Measurements from ENCODE around the gene KHSRP.
A peak's percentile ranks its signal among the peaks of the same experiment; 100 is the strongest.
"Not testable (repeated sequence)": the region's sequence is repeated elsewhere in the genome, so short reads cannot be mapped to it uniquely, and the experiment has no call there.

Gene KHSRP

DNA sequence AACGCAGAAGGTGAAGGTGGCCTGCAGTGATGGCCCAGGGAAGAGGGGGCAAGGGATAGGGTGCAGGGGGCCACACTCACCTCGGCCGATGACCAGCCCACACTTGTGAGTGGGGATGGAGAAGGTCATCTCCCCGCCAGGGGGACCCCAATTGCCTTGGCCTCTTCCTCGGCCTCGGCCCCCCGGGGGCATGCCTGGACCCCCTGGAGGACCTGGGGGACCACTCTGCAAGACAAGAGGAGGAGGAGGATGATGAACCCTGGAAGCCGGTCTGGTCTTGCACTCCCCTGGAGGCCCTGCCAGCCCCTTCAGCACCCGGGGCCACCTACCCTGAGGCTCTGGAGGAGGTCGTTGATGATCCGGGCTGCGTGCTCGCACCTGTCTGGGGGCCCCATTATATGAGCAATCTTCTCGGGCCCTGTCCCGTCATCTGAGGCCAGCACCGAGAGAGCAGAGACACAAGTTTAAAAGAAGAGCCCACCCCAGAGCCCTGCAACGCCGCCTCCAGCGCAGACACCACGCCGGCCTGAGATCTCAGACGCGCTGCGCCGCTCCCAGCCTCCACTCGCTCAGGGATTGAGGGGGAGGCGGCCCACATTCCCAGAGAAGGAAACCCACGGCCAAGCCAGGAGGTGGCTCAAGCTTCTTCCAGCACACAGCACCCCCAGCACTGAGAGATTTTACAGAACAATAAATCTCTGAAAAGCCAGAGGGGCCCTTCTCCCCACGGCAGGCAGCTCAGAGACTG, 7.8 kb downstream of the KHSRP start:
- no peak for DNase-seq

- no peak for DNase-seq
These were observed 8.9 kb downstream of the KHSRP start for GRCh38 chr19:6415591-6416190.

- DNase-seq: no peak
These were observed 9.6 kb downstream of the KHSRP start for GRCh38 chr19:6414793-6415590.

DNA sequence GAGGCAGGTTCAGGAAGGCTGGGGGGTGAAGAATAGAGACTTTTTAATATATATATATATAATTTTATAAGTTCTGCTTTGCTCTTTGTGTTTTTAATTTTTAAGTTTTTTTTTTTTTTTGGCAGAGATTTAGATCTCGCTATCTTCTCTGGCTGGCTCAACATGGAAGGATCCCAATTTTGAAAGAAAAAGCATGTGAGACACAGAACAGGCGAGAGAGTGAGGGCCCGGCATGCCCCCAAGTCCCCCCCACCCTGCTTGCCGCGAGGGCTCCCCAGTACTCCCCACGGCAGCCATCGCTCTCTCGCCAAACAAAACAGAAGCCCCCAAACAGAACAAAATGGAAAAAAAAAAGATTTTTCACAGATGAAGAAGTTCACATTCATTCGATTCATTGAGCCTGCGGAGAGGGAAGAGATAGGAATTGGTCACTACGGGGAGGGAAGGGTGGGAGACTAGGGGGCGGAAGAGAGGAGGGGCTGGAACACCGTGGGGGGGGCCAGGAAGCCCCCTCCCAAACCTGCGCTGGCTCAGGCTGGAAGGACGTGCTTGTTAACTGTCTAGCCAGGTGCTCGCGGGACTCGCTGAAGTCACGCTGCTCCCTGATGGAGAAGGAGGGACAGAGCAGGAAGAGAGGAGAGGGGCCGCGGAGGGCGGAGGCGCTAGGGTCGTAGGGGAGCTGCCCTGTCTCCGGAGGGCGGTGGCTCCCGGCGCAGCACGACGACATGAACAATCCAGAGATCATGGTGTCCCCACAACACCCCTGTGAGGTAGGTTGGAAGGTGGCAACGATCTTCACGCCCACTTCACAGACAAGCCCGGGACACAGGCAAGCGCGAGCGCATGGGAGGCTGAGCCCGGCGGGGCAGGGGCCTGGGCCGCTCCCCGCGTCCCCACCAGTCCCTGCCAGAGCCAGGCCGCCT, 10.6 kb downstream of the KHSRP start:
- no peak for DNase-seq

DNA sequence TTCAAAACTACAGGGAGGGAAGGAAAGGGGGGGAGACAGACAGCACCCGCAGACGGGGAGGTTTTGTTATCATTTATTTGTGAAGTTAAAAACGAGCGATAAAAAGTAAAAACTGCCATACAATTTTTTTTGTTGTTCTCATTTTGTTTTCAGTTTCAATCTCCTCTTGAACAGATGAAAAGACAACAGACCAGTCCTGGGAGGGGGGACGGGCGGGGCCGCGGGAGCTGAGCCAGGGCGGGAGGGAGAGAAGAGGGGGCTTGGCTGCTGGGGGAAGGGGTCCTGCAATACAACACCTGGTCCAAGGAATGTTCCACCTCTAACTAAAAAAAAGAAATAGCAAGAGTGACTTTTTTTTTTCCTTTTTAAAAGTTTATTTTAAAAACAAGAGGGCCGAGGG, 11.3 kb downstream of the KHSRP start:
- no peak for DNase-seq

DNA sequence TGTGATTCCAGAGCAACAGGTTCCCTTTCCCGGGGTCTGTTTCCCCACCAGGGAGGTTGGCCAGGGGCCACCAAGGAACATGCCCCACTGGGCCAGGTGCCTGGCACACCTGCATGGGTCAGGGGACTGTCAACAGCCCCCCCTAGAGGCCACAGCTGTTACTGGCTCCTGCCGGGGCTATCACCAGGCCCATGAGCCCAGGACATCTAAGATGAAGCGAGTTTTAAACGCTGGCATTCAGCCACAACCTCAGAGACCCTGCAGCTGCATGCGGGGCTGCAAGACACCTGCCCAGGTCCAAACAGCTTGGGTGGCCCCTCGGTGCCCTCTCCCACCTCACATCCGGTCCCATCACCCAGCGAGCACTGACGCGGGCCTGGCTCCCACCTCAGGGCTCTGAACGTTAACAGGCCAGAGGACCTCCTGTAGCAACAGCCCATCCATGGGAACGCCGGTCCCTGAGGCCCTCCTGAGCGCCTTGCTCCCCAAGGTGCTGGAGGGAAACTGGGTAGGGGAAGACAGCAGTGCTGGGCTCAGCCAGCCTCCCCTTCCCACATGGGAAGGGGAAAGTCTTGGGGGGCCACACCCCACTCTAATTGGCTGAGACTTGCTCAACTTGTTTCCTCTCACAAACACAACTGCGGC, 12.0 kb downstream of the KHSRP start:
- peak in 3 of 5 donors; percentile 27 to 45 (median 36) for DNase-seq

DNA sequence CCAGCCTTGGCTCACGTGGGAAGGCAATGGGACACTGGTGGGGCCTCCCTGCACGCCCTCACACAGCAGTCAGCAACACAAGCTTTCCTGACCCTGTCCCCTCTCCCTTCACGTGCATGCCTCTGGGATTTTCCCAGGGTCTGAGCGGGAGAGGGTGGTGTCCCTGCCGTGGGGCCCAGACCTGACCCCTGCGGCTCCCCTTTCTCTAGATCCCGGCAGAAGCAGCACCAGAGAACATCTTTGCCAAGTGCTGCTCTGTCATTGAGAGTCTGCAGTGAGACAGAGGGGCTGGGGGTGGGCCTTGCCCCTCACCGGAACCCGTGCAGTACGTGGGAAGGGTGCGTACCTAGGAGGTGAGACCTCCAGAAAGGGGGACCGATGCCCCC, 12.6 kb downstream of the KHSRP start:
- no peak for DNase-seq

GRCh38 chr19:6409346-6409745, 15.3 kb downstream of the KHSRP start:
- no peak for DNase-seq

DNA sequence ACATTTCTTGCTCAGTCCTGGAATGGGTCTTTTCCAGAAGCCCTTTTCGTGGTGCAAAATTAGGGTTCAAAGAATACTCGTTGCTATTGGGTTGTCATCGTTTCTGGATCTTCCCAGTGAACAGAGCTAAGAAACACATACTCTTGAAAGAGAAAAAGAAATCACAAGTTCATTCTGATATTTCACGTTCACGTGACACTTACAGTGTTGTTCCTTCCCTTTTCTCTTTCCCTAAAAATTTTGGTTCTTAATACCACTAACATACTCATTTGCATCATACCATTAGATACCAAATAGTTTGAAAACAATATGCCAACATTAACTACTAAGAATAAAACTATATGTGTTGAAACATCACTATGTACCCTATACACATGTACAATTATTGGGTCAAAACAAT, 18.2 kb downstream of the KHSRP start:
- no peak for DNase-seq

DNA sequence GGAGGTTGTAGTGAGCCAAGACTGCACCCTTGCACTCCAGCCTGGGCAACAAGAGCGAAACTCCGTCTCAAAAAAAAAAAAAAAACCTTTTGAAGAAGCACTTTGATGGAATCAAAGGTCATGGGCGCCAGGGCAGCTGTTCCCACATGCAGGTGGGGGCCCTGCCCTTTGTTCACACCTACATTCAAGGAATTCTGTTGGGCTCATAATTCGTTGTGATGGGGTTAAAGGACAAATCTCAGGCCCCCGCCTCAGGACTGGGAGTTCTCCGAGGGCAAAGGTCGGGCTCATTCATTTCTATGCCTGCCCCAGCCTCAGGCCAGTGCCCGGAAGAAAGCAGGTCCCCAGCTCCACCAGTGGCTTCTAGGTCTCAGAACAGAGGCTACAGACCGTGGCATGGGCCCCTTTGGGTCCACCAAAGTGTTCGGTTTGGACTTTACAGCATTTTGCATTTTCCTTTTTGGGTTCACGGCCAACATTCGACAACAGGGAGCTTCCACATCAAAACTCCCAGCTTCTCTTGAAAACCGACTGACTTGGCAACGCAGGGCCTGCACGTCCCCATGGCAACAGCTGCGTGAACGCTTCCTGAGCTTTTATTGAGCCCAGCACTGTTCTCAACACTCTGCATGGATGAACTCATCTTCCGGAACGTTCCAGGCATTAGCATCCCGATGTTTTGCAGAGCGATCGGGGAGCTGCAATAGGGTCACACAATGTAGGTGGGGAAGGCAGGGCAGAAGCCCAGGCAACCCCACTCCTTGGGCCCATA, 21.6 kb downstream of the KHSRP start:
- no peak for DNase-seq

DNA sequence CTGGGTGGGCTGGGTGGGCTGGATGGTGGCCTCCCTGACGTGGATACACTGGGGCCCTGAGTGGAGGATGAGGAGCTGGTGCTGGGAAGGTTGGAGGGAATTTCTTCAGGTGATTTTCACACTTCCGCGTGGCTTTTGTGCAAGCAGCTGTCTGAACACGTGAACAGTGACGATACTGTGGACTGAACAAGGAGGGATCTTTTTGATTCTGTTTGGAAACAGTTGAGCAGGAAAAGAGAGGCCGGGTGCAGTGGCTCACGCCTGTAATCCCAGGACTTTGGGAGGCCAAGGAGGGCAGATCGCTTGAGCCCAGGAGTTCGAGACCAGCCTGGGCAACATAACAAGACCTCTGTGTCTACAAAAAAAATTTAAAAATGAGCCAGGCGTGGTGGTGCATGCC, 22.6 kb downstream of the KHSRP start:
- no peak for DNase-seq

- not testable (repeated sequence) for DNase-seq
These were observed 24.3 kb downstream of the KHSRP start for GRCh38 chr19:6400062-6400944.

- DNase-seq: no peak
These were observed 28.3 kb downstream of the KHSRP start for GRCh38 chr19:6396305-6396704.

DNA sequence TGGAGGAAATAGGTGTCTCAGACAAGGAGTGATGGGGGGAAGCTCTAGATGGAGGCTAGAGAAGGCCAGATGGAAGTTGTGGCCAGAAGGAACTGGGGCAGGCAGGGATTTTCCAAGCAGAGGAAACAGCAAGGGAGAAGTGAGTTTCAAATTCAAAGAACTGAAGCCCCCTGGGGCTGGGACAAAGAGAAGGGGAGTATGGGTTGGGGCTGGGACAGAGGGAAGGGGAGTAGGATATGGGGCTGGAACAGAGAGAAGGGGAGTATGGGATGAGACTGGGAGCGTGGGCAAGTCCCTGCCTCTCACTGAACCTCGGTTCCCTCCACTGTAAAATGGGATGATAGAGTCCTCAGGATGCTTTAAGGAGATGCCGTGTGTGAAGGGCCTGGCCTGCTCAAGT, 29.8 kb downstream of the KHSRP start:
- no peak for DNase-seq

DNA sequence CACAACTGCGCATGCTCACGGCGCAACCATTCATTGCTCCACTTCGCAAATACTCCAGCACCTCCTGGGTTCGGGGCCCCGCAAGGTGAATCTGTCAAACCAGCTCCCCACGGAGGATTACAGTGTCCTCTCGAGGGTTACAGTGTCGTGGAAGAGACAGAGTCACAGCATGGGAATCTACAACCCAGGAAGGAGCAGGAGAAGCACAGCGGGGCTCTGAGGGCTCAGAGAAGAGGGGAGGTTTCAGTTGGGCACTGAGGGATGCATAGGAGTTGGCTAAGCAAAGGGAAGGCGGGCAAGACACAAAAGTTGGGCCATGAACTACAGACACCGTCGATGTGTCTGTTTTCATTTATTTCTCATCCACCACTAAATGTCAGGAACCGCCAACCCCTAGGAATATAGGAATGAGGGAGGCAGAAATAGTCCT, 30.6 kb downstream of the KHSRP start:
- peak in 4 of 5 donors; percentile 41 to 77 (median 62) for DNase-seq

DNA sequence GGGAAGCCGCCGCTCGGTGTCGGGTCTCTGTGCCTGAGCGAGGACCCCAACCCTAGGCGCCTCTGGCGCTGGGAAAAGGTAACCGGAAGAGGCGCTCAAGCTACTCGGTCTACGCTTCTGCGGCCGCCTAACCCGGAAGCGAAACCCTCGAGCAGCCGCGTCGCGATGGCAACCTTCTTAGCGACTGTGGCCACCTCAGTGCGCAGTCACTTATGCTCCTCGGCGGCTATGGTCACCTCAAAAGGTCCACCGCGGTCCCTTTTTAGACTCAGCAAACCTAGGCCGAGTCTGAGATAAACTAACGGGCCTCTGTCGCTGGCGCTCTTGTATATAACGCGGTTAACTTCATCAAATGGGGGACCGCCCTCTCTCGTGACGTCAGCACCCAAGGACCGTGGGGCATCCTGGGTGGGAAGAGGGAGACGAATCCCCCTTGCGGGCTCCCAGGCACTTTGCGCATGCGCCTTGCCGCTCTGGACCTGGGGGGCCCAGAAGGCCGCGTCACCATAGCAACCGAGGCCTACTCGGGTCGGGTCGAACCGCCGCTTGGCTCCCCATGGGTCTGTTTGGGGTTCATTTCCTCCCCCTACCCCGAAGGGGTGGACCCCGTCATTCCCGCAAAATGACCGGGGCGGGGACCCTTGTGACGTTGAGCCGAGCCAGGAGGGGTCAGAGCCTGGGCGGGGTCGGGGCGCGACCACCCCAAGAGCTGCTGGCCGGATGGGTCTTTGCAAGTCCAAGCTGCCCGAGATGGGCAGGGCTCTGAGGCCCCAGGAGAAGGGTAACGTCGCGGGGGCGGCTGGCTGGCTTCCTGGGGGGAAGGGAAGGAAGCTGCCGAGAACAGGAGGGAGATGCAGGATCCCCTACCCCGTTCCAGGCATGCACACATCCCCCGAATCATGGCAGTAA, 31.3 kb downstream of the KHSRP start, which contains the start of gene GTF2F1:
TSS of gene GTF2F1 (minus strand) at position 91 of the 909 bp plus-strand sequence. CDS start 169 bp downstream, outside the sequence.
- DNase-seq: peak; percentile 85 to 92 (median 91)

- DNase-seq: no peak
These were observed 32.2 kb downstream of the KHSRP start for GRCh38 chr19:6392221-6393073.

- no peak for DNase-seq
These were observed 37.2 kb downstream of the KHSRP start for GRCh38 chr19:6387372-6387771.
